IMR-90 (cell line): ENCODE data around the gene COL18A1. TPM values are rescaled to one million over a fixed set of nuclear protein-coding genes. Genes with fewer than 3 reads are reported as not detected.

Source experiments
- ATAC-seq: fragments of 200-7000 bp; cut with Tn5 transposase; 2 replicates; pipeline ENCODE4 v1.9.1; 2020; ENCODE audit warnings: low read depth, mild to moderate bottlenecking, moderate library complexity
- BruUV-seq: library from RNA; stranded (reverse); fragments of 400-500 nt; replicated peaks from 2 replicates; lab custom pipeline; 2021; lab: Mats Ljungman, UMichigan
- CTCF ChIA-PET: fragments of 300-600 bp; formaldehyde crosslinking; extraction: SDS; loops from one replicate; lab custom pipeline; 2021; ENCODE audit warnings: antibody characterized with exemption; lab: Yijun Ruan, JAX
- POLR2A ChIA-PET: fragments of 300-600 bp; sonication (Branson Sonifier 250); formaldehyde crosslinking; loops from one replicate; lab custom pipeline; 2022; ENCODE audit warnings: antibody characterized with exemption; ENCODE audit not compliant: unreplicated experiment; lab: Charles Lee
- DNase-seq: peaks from one replicate; pipeline ENCODE4 v3.0.0; 2013
- H2AFZ ChIP-seq: replicated peaks from 2 replicates; pipeline ENCODE3; 2013; ENCODE audit warnings: low read length, mild to moderate bottlenecking; ENCODE audit not compliant: poor library complexity
- H2AK5ac ChIP-seq: 2 replicates; pipeline ENCODE4 v1.6.1; 2013; ENCODE audit warnings: low read depth, low read length, inconsistent platforms
- H2AK9ac ChIP-seq: replicated peaks from 2 replicates; pipeline ENCODE3; 2013; ENCODE audit warnings: mild to moderate bottlenecking, low read depth, low read length, moderate library complexity; ENCODE audit not compliant: poor library complexity
- H2BK120ac ChIP-seq: 2 replicates; pipeline ENCODE4 v1.6.1; 2013; ENCODE audit warnings: low read depth, low read length, inconsistent platforms
- H2BK15ac ChIP-seq: 3 replicates; pipeline ENCODE4 v1.6.1; 2013; ENCODE audit warnings: low read depth, low read length, inconsistent platforms
- H2BK20ac ChIP-seq: 2 replicates; pipeline ENCODE4 v1.6.1; 2013; ENCODE audit warnings: low read depth, mild to moderate bottlenecking, inconsistent platforms, low read length, moderate library complexity
- H2BK5ac ChIP-seq: 2 replicates; pipeline ENCODE4 v1.6.1; 2013; ENCODE audit warnings: mild to moderate bottlenecking, low read depth, low read length, inconsistent platforms; ENCODE audit not compliant: poor library complexity, severe bottlenecking
- H3K14ac ChIP-seq: replicated peaks from 2 replicates; pipeline ENCODE4 v1.6.1; 2013; ENCODE audit warnings: low read depth, low read length, inconsistent platforms
- H3K18ac ChIP-seq: 2 replicates; pipeline ENCODE4 v1.6.1; 2013; ENCODE audit warnings: low read depth, low read length, control low read depth
- H3K23ac ChIP-seq: 2 replicates; pipeline ENCODE4 v1.6.1; 2013; ENCODE audit warnings: low read depth, low read length, inconsistent platforms
- H3K27ac ChIP-seq: 2 replicates; pipeline ENCODE4 v1.5.1; 2013; ENCODE audit warnings: mild to moderate bottlenecking, control low read depth, low read length; ENCODE audit not compliant: insufficient read depth
- H3K27me3 ChIP-seq: 2 replicates; pipeline ENCODE4 v1.6.1; 2013; ENCODE audit warnings: low read length; ENCODE audit not compliant: control insufficient read depth, insufficient read depth
- H3K36me3 ChIP-seq: 2 replicates; pipeline ENCODE4 v1.6.1; 2013; ENCODE audit warnings: low read length, mixed read lengths; ENCODE audit not compliant: control insufficient read depth, insufficient read depth
- H3K4ac ChIP-seq: 2 replicates; pipeline ENCODE4 v1.6.1; 2013; ENCODE audit warnings: low read depth, low read length, inconsistent platforms
- H3K4me1 ChIP-seq: 2 replicates; pipeline ENCODE4 v1.6.1; 2013; ENCODE audit warnings: low read length, mixed read lengths; ENCODE audit not compliant: control insufficient read depth, insufficient read depth
- H3K4me2 ChIP-seq: 2 replicates; pipeline ENCODE4 v1.6.1; 2013; ENCODE audit warnings: low read depth, mild to moderate bottlenecking, control low read depth, low read length, moderate library complexity
- H3K4me3 ChIP-seq: 2 replicates; pipeline ENCODE4 v1.5.1; 2013; ENCODE audit warnings: low read depth, mild to moderate bottlenecking, control low read depth, low read length, moderate library complexity; ENCODE audit not compliant: insufficient read depth
- H3K56ac ChIP-seq: 2 replicates; pipeline ENCODE4 v1.6.1; 2013; ENCODE audit warnings: low read length, inconsistent platforms; ENCODE audit not compliant: insufficient read depth; ENCODE audit errors: extremely low read depth
- H3K79me1 ChIP-seq, 2 experiments: 2 replicates each; pipeline ENCODE4 v1.6.1; 2013; ENCODE audit warnings: low read length in 2 of 2, inconsistent platforms in 1 of 2, low read depth in 1 of 2
- H3K9ac ChIP-seq: 2 replicates; pipeline ENCODE4 v1.6.1; 2013; ENCODE audit warnings: low read depth, low read length, control low read depth
- H3K9me1 ChIP-seq: 2 replicates; pipeline ENCODE4 v1.6.1; 2013; ENCODE audit warnings: low read length, inconsistent platforms; ENCODE audit not compliant: insufficient read depth
- H3K9me3 ChIP-seq: 2 replicates; pipeline ENCODE4 v1.6.1; 2013; ENCODE audit warnings: low read length; ENCODE audit not compliant: control insufficient read depth, insufficient read depth
- H4K20me1 ChIP-seq: 2 replicates; pipeline ENCODE4 v1.6.1; 2013; ENCODE audit warnings: low read length, inconsistent platforms; ENCODE audit not compliant: insufficient read depth
- H4K5ac ChIP-seq: 2 replicates; pipeline ENCODE4 v1.6.1; 2013; ENCODE audit warnings: mild to moderate bottlenecking, low read depth, low read length, control low read depth
- H4K8ac ChIP-seq, 2 experiments: 2 replicates each; pipeline ENCODE4 v1.6.1; 2013; ENCODE audit warnings: low read depth in 2 of 2, low read length in 2 of 2, control low read depth in 1 of 2, inconsistent platforms in 1 of 2
- H4K91ac ChIP-seq: 2 replicates; pipeline ENCODE4 v1.6.1; 2013; ENCODE audit warnings: low read depth, low read length, inconsistent platforms; ENCODE audit not compliant: insufficient read depth
- BHLHE40 ChIP-seq: fragments of 150-350 bp; IDR thresholded peaks from 2 replicates; pipeline ENCODE4 v1.6.1; 2016; ENCODE audit warnings: mild to moderate bottlenecking, low read depth, low read length
- CEBPB ChIP-seq: IDR thresholded peaks from 2 replicates; pipeline ENCODE4 v1.6.1; 2012; ENCODE audit warnings: low read depth, low read length, improper control_type of control experiment
- CHD1 ChIP-seq: IDR thresholded peaks from 2 replicates; pipeline ENCODE4 v1.6.1; 2012; ENCODE audit warnings: low read depth, low read length, improper control_type of control experiment
- FOS ChIP-seq: fragments of 150-350 bp; IDR thresholded peaks from 2 replicates; pipeline ENCODE4 v1.6.1; 2016; ENCODE audit warnings: low read depth, low read length
- MAFK ChIP-seq: IDR thresholded peaks from 2 replicates; pipeline ENCODE4 v1.6.1; 2012; ENCODE audit warnings: low read depth, low read length, improper control_type of control experiment
- MXI1 ChIP-seq: IDR thresholded peaks from 2 replicates; pipeline ENCODE4 v1.6.1; 2012; ENCODE audit warnings: low read depth, mild to moderate bottlenecking, low read length, moderate library complexity, borderline replicate concordance
- POLR2A ChIP-seq: IDR thresholded peaks from 2 replicates; pipeline ENCODE4 v1.6.1; 2012; ENCODE audit warnings: mild to moderate bottlenecking, low read depth, low read length
- RAD21 ChIP-seq: IDR thresholded peaks from 2 replicates; pipeline ENCODE4 v1.6.1; 2012; ENCODE audit warnings: low read length, improper control_type of control experiment
- RFX5 ChIP-seq: IDR thresholded peaks from 2 replicates; pipeline ENCODE4 v1.8.0; 2012; ENCODE audit warnings: low read depth, mild to moderate bottlenecking, low read length, moderate library complexity
- SMC3 ChIP-seq: fragments of 150-350 bp; IDR thresholded peaks from 2 replicates; pipeline ENCODE4 v1.6.1; 2016; ENCODE audit warnings: low read depth, mild to moderate bottlenecking, antibody characterized with exemption, low read length, moderate library complexity
- WGBS, 2 experiments: methylation state at CpG; one replicate each; pipeline versions ENCODE4 v1.1.5 to v1.1.7; 2013; ENCODE audit warnings: missing lambda C conversion rate in 2 of 2; ENCODE audit not compliant: insufficient read length in 1 of 2; ENCODE audit errors: extremely low coverage in 2 of 2; 5-methylcytosine and 5-hydroxymethylcytosine counted together
- dilution Hi-C: fragments of 300-500 bp; cut with HindIII; formaldehyde crosslinking; loops from one replicate; pipeline ENCODE4 v1.14.3; 2018; ENCODE audit warnings: low sequenced_read_pairs; ENCODE audit not compliant: unreplicated experiment
- in situ Hi-C: fragments of 300-500 bp; cut with MboI; formaldehyde crosslinking; loops from 3 replicates; pipeline ENCODE4 v1.14.3; 2019; ENCODE audit warnings: low sequenced_read_pairs, inconsistent platforms, mixed read lengths
- intact Hi-C: fragments of 100-400 bp; cut with micrococcal nuclease; formaldehyde crosslinking; loops from 2 replicates; pipeline ENCODE4 v1.10.0; 2022
- polyA plus RNA-seq, 3 experiments: library from polyadenylated mRNA; depleted of rRNA; stranded (reverse); fragments of >200 nt; gene quantifications; 2 replicates each; pipeline ENCODE4 v1.2.3, GENCODE V29; 2012; ENCODE audit warnings: low replicate concordance in 1 of 3
- total RNA-seq: library from RNA; depleted of rRNA; stranded (reverse); fragments of >200 nt; gene quantifications from 2 replicates; pipeline ENCODE4 v1.2.3, GENCODE V29; 2012
- TF ChIP-seq, protein P1 (sequence below): conservative IDR thresholded peaks from 2 replicates; pipeline ENCODE4 v1.5.1; 2012; ENCODE audit warnings: mild to moderate bottlenecking, low read depth, low read length, improper control_type of control experiment

The COL18A1 gene
- total and polyA plus RNA-seq, 2 of the 4 experiments (the other 2 are of a cell fraction) = 4.3 to 46.7 TPM

DNA sequence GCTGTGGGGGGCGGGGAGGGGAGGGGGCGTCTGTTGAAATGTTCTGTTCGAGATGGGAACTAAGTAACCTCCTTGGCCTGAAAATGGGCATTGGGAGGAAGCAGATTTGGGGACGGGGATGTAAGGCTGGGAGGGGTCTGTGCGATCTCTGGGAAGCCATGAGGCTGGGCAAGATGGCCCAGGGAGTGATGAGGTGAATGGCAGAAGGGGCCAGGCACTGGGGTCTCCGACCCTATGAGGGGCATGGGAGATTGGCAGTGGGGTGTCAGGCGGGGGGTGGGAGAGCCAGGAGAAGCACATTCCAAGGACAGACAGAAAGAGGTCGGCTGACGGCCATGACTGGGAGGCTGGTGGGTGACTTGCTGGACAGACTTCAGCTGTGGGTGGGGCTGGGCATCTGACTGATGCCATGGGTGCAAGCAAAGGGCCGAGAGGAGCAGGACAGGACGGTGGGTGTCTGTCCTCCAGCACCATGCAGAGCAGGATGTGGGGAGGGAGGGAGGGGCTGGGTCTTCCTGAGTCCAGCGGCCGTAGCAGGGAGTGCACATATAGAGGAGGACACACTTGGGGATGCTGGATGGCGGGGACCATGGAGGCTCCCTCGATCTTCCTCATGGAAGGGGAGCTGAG lies 30.0 kb upstream of the COL18A1 start:
- no peak overlapping the region for H2BK5ac ChIP-seq
- H4K8ac ChIP-seq = no peak overlapping the region
- no peak overlapping the region for H2BK15ac ChIP-seq
- no peak overlapping the region for H3K4me3 ChIP-seq
- H4K20me1 ChIP-seq = no peaks in the 10 kb centered on the region
- TF ChIP-seq MXI1 (no peak), RFX5 (no peak), POLR2A (no peak), MAFK (no peak), SMC3 (no peak), RAD21 (no peak), CHD1 (no peak), CEBPB (no peak), FOS (no peak), BHLHE40 (no peak)
- TF ChIP-seq, protein P1, sequence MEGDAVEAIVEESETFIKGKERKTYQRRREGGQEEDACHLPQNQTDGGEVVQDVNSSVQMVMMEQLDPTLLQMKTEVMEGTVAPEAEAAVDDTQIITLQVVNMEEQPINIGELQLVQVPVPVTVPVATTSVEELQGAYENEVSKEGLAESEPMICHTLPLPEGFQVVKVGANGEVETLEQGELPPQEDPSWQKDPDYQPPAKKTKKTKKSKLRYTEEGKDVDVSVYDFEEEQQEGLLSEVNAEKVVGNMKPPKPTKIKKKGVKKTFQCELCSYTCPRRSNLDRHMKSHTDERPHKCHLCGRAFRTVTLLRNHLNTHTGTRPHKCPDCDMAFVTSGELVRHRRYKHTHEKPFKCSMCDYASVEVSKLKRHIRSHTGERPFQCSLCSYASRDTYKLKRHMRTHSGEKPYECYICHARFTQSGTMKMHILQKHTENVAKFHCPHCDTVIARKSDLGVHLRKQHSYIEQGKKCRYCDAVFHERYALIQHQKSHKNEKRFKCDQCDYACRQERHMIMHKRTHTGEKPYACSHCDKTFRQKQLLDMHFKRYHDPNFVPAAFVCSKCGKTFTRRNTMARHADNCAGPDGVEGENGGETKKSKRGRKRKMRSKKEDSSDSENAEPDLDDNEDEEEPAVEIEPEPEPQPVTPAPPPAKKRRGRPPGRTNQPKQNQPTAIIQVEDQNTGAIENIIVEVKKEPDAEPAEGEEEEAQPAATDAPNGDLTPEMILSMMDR = no peak
- peak overlapping the region; percentile 70 for H2AK5ac ChIP-seq
- no peak overlapping the region for H3K9ac ChIP-seq
- no peak overlapping the region for H3K14ac ChIP-seq
- H4K5ac ChIP-seq = no peak overlapping the region
- no peak overlapping the region for H3K56ac ChIP-seq
- H2AFZ ChIP-seq = no peak overlapping the region
- H4K91ac ChIP-seq = no peak overlapping the region
- no peak for ATAC-seq
- no peak overlapping the region for H2BK20ac ChIP-seq
- WGBS, 2 experiments = 73% methylated on average over 12 of the region's 15 CpGs; no CpG with 5 or more reads in 1 of the 2 experiments
- DNase-seq = no peak
- H2BK120ac ChIP-seq = peak overlapping the region; percentile 37
- ChIA-PET POLR2A (no interaction called here), CTCF (interaction anchor here (1.4 kb wide), 1 partner anchor 66 kb away, joined by 5 read pairs; no protein-coding TSS in a partner anchor)
- H3K27me3 ChIP-seq = no peaks in the 10 kb centered on the region
- no peaks in the 10 kb centered on the region for H3K36me3 ChIP-seq
- H3K23ac ChIP-seq = no peak overlapping the region
- dilution Hi-C loops (no loop called here), intact Hi-C loops (no loop called here), in situ Hi-C loops (no loop called here)
- peaks cover 4% of the 10 kb centered on the region for H3K9me3 ChIP-seq
- H3K9me1 ChIP-seq = peaks cover 10% of the 10 kb centered on the region
- no peak overlapping the region; the same call in 1 of the 2 replicates for H3K4ac ChIP-seq
- H3K4me2 ChIP-seq = no peak overlapping the region
- H3K27ac ChIP-seq = no peak overlapping the region
- no peak overlapping the region for H3K18ac ChIP-seq
- no peaks in the 10 kb centered on the region for H3K79me1 ChIP-seq
- H3K4me1 ChIP-seq = peaks cover 13% of the 10 kb centered on the region
- BruUV-seq = no TSS peak
- no peak overlapping the region for H2AK9ac ChIP-seq
